ENCODE data around the gene PEPD.

Gene PEPD

DNA sequence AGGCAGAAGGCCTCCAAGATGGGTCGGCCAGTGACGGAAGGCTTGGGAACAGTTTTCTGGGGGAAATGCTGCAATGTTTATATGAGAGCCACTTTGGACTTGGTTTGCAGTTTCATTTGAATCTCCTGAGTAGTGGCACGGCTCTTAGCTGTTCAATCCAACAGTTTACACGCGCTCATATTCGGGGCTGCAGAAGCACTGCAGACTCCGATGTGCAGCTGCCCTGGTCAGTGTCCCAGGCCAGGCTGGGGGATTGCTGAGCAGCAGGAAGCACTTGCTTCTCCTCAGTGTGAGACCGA lies 116.4 kb downstream of the PEPD start:
- Histone ChIP-seq H3K27me3 (ENCODE audit: control insufficient read depth in 3 of 3, insufficient read depth in 3 of 3, low read depth in 1 of 3, low read length in 3 of 3) (no peaks in the 10 kb centered on the region), H3K79me1 (ENCODE audit: low read depth, low read length) (peaks cover 4% of the 10 kb centered on the region), H3K4me2 (ENCODE audit: insufficient read depth, low read length, poor library complexity, severe bottlenecking) (no peak overlapping the region), H3K4me1 (ENCODE audit: control insufficient read depth in 2 of 2, insufficient read depth in 1 of 2, low read depth in 1 of 2, low read length in 2 of 2) (peaks cover 2 to 6% of the 10 kb centered on the region in 2 donors), H3K4me3 (ENCODE audit: low read length in 2 of 2) (no peak overlapping the region), H4K8ac (ENCODE audit: low read depth, low read length) (no peak overlapping the region), H3K9ac (ENCODE audit: low read depth, low read length, poor library complexity) (peak overlapping the region; percentile 9), H2BK5ac (ENCODE audit: low read length) (peak overlapping the region; percentile 78), H3K14ac (ENCODE audit: low read length) (no peak overlapping the region), H2BK120ac (ENCODE audit: low read depth, low read length) (no peak overlapping the region), H3K36me3 (replicated peaks in 1 of 2; ENCODE audit: control insufficient read depth in 2 of 2, insufficient read depth in 2 of 2, low read length in 2 of 2) (no peaks in the 10 kb centered on the region), H2BK15ac (ENCODE audit: low read length) (no peak overlapping the region), H3K23ac (ENCODE audit: low read depth, low read length, poor library complexity) (peak overlapping the region; percentile 85), H2BK12ac (ENCODE audit: low read length) (no peak overlapping the region), H3K27ac (replicated peaks; ENCODE audit: low read length) (no peak overlapping the region), H4K91ac (ENCODE audit: low read depth, low read length, poor library complexity) (no peak overlapping the region), H3K4ac (ENCODE audit: low read length) (no peak overlapping the region), H2AK5ac (ENCODE audit: low read depth, low read length) (no peak overlapping the region), H2AFZ (ENCODE audit: low read length) (no peak overlapping the region), H3K9me3 (replicated peaks in 1 of 2; ENCODE audit: control insufficient read depth in 2 of 2, insufficient read depth in 1 of 2, low read depth in 1 of 2, low read length in 2 of 2) (no peaks in the 10 kb centered on the region), H3K18ac (ENCODE audit: low read length) (no peak overlapping the region)
- no CpG with 5 or more reads among the region's 8 CpGs for WGBS, 2 donors (ENCODE audit: extremely low coverage in 2 of 2, insufficient read length in 2 of 2, insufficient replicate concordance in 1 of 2)
- no peak for DNase-seq (ENCODE audit: low spot score)

GRCh38 chr19:33404506-33405253 lies 116.9 kb downstream of the PEPD start:
- Histone ChIP-seq H3K4ac (ENCODE audit: low read length) (no peak overlapping the region), H3K14ac (ENCODE audit: low read length) (no peak overlapping the region), H2BK120ac (ENCODE audit: low read depth, low read length) (no peak overlapping the region), H4K91ac (ENCODE audit: low read depth, low read length, poor library complexity) (no peak overlapping the region), H3K18ac (ENCODE audit: low read length) (no peak overlapping the region), H2BK15ac (ENCODE audit: low read length) (no peak overlapping the region), H3K9ac (ENCODE audit: low read depth, low read length, poor library complexity) (no peak overlapping the region), H3K79me1 (ENCODE audit: low read depth, low read length) (no peaks in the 10 kb centered on the region), H3K27me3 (ENCODE audit: control insufficient read depth in 3 of 3, insufficient read depth in 3 of 3, low read depth in 1 of 3, low read length in 3 of 3) (no peaks in the 10 kb centered on the region), H3K36me3 (replicated peaks in 1 of 2; ENCODE audit: control insufficient read depth in 2 of 2, insufficient read depth in 2 of 2, low read length in 2 of 2) (no peaks in the 10 kb centered on the region), H3K23ac (ENCODE audit: low read depth, low read length, poor library complexity) (no peak overlapping the region), H3K9me3 (replicated peaks in 1 of 2; ENCODE audit: control insufficient read depth in 2 of 2, insufficient read depth in 1 of 2, low read depth in 1 of 2, low read length in 2 of 2) (no peaks in the 10 kb centered on the region), H3K27ac (replicated peaks; ENCODE audit: low read length) (no peak overlapping the region), H2AFZ (ENCODE audit: low read length) (no peak overlapping the region), H3K4me3 (ENCODE audit: low read length in 2 of 2) (no peak overlapping the region), H2BK12ac (ENCODE audit: low read length) (no peak overlapping the region), H4K8ac (ENCODE audit: low read depth, low read length) (no peak overlapping the region), H2AK5ac (ENCODE audit: low read depth, low read length) (no peak overlapping the region), H3K4me2 (ENCODE audit: insufficient read depth, low read length, poor library complexity, severe bottlenecking) (no peak overlapping the region), H3K4me1 (ENCODE audit: control insufficient read depth in 2 of 2, insufficient read depth in 1 of 2, low read depth in 1 of 2, low read length in 2 of 2) (peaks cover 2 to 6% of the 10 kb centered on the region in 2 donors), H2BK5ac (ENCODE audit: low read length) (no peak overlapping the region)
- no peak for DNase-seq (ENCODE audit: low spot score)
- no CpG with 5 or more reads among the region's 18 CpGs for WGBS, 2 donors (ENCODE audit: extremely low coverage in 2 of 2, insufficient read length in 2 of 2, insufficient replicate concordance in 1 of 2)

GRCh38 chr19:33403973-33404304 lies 117.7 kb downstream of the PEPD start:
- WGBS, 2 donors (ENCODE audit: extremely low coverage in 2 of 2, insufficient read length in 2 of 2, insufficient replicate concordance in 1 of 2): no CpG with 5 or more reads among the region's 6 CpGs
- Histone ChIP-seq H2AK5ac (ENCODE audit: low read depth, low read length) (no peak overlapping the region), H3K4me3 (ENCODE audit: low read length in 2 of 2) (no peak overlapping the region), H2AFZ (ENCODE audit: low read length) (no peak overlapping the region), H3K9me3 (replicated peaks in 1 of 2; ENCODE audit: control insufficient read depth in 2 of 2, insufficient read depth in 1 of 2, low read depth in 1 of 2, low read length in 2 of 2) (no peaks in the 10 kb centered on the region), H3K79me1 (ENCODE audit: low read depth, low read length) (no peaks in the 10 kb centered on the region), H3K4me2 (ENCODE audit: insufficient read depth, low read length, poor library complexity, severe bottlenecking) (no peak overlapping the region), H2BK5ac (ENCODE audit: low read length) (no peak overlapping the region), H3K27me3 (ENCODE audit: control insufficient read depth in 3 of 3, insufficient read depth in 3 of 3, low read depth in 1 of 3, low read length in 3 of 3) (no peaks in the 10 kb centered on the region), H4K8ac (ENCODE audit: low read depth, low read length) (no peak overlapping the region), H3K36me3 (replicated peaks in 1 of 2; ENCODE audit: control insufficient read depth in 2 of 2, insufficient read depth in 2 of 2, low read length in 2 of 2) (no peaks in the 10 kb centered on the region), H2BK120ac (ENCODE audit: low read depth, low read length) (no peak overlapping the region), H3K4ac (ENCODE audit: low read length) (no peak overlapping the region), H4K91ac (ENCODE audit: low read depth, low read length, poor library complexity) (no peak overlapping the region), H2BK15ac (ENCODE audit: low read length) (no peak overlapping the region), H3K14ac (ENCODE audit: low read length) (peak overlapping the region; percentile 63), H3K4me1 (ENCODE audit: control insufficient read depth in 2 of 2, insufficient read depth in 1 of 2, low read depth in 1 of 2, low read length in 2 of 2) (peaks cover 2 to 6% of the 10 kb centered on the region in 2 donors), H3K23ac (ENCODE audit: low read depth, low read length, poor library complexity) (no peak overlapping the region), H3K9ac (ENCODE audit: low read depth, low read length, poor library complexity) (no peak overlapping the region), H2BK12ac (ENCODE audit: low read length) (no peak overlapping the region), H3K18ac (ENCODE audit: low read length) (no peak overlapping the region), H3K27ac (replicated peaks; ENCODE audit: low read length) (no peak overlapping the region)
- no peak for DNase-seq (ENCODE audit: low spot score)

DNA sequence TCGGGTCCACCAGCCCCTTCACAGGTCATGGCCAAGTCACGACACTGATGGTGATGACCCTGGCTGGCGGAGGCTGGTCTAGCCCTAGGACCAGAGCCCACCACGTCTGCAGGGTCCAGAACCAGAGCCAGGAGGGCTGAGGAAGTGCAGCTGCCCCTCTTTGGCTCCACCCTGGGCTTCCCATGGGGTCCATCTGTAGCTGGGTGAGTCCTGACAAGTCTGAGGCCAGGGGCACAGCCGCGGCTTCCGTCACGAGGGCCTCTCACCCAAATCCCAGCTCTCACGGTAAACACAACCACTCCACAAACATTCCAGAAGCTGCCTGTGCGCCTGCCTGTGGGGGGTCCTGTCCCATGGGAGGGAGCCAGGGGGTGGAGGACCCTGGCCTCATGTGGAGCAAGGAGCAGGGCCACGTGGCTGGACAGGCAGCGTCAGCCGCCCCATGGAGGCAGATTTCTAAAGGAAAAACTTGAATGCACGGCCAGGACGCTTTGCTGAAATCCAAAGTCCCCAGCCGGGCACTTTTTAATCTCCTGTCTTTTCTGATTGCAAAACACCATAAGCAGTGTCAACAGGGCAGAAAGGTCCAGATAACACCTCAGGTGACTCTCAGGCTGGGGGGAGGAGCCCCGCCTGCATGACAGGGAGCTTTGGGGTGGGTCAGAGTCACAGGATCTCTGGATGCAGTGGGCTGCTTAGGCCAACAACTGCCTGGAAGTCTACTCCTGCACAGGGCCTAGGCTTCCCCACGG lies 118.2 kb downstream of the PEPD start:
- Histone ChIP-seq H2BK12ac (ENCODE audit: low read length) (no peak overlapping the region), H3K9me3 (replicated peaks in 1 of 2; ENCODE audit: control insufficient read depth in 2 of 2, insufficient read depth in 1 of 2, low read depth in 1 of 2, low read length in 2 of 2) (no peaks in the 10 kb centered on the region), H4K8ac (ENCODE audit: low read depth, low read length) (no peak overlapping the region), H3K4me3 (ENCODE audit: low read length in 2 of 2) (no peak overlapping the region), H3K36me3 (replicated peaks in 1 of 2; ENCODE audit: control insufficient read depth in 2 of 2, insufficient read depth in 2 of 2, low read length in 2 of 2) (no peaks in the 10 kb centered on the region), H3K14ac (ENCODE audit: low read length) (peak overlapping the region; percentile 63), H3K27ac (replicated peaks; ENCODE audit: low read length) (no peak overlapping the region), H4K91ac (ENCODE audit: low read depth, low read length, poor library complexity) (no peak overlapping the region), H2AFZ (ENCODE audit: low read length) (no peak overlapping the region), H3K9ac (ENCODE audit: low read depth, low read length, poor library complexity) (peak overlapping the region; percentile 72), H3K18ac (ENCODE audit: low read length) (no peak overlapping the region), H2BK5ac (ENCODE audit: low read length) (peak overlapping the region; percentile 26), H2BK15ac (ENCODE audit: low read length) (no peak overlapping the region), H3K4ac (ENCODE audit: low read length) (no peak overlapping the region), H3K23ac (ENCODE audit: low read depth, low read length, poor library complexity) (no peak overlapping the region), H3K79me1 (ENCODE audit: low read depth, low read length) (peaks cover under 1% of the 10 kb centered on the region), H2AK5ac (ENCODE audit: low read depth, low read length) (peak overlapping the region; percentile 17), H2BK120ac (ENCODE audit: low read depth, low read length) (no peak overlapping the region), H3K27me3 (ENCODE audit: control insufficient read depth in 3 of 3, insufficient read depth in 3 of 3, low read depth in 1 of 3, low read length in 3 of 3) (no peaks in the 10 kb centered on the region), H3K4me2 (ENCODE audit: insufficient read depth, low read length, poor library complexity, severe bottlenecking) (no peak overlapping the region), H3K4me1 (ENCODE audit: control insufficient read depth in 2 of 2, insufficient read depth in 1 of 2, low read depth in 1 of 2, low read length in 2 of 2) (peaks cover 2 to 6% of the 10 kb centered on the region in 2 donors)
- WGBS, 2 donors (ENCODE audit: extremely low coverage in 2 of 2, insufficient read length in 2 of 2, insufficient replicate concordance in 1 of 2): no CpG with 5 or more reads among the region's 18 CpGs
- DNase-seq (ENCODE audit: low spot score): no peak

Data from neuronal stem cell (in vitro differentiated cells).